RWPE2 (cell line): Measurements from ENCODE around the gene RAB3D.

Experiments
- ATAC-seq: fragments of 200-7000 bp; cut with Tn5 transposase; 3 replicates; pipeline ENCODE4 v1.9.1; 2021; ENCODE audit warnings: low read depth
- DNase-seq: peaks from one replicate; pipeline ENCODE4 v3.0.0-alpha.2; 2020; ENCODE audit warnings: low spot score
- H3K27ac ChIP-seq: fragments of 450-650 bp; 2 replicates; pipeline ENCODE4 v1.5.1; 2017; ENCODE audit warnings: mild to moderate bottlenecking; ENCODE audit not compliant: poor library complexity, severe bottlenecking
- H3K27me3 ChIP-seq: fragments of 250-450 bp; sonication (Bioruptor Pico); 2 replicates; pipeline ENCODE4 v1.5.1; 2021; ENCODE audit warnings: mild to moderate bottlenecking, moderate library complexity; ENCODE audit not compliant: insufficient read depth, poor library complexity, severe bottlenecking
- H3K36me3 ChIP-seq: fragments of 250-450 bp; sonication (Bioruptor Pico); 2 replicates; pipeline ENCODE4 v1.5.1; 2020; ENCODE audit warnings: low read depth, mild to moderate bottlenecking, moderate library complexity
- H3K4me1 ChIP-seq: fragments of 250-450 bp; sonication (Bioruptor Pico); 2 replicates; pipeline ENCODE4 v1.5.1; 2021; ENCODE audit warnings: mild to moderate bottlenecking, moderate library complexity; ENCODE audit not compliant: insufficient read depth, poor library complexity, severe bottlenecking
- H3K4me3 ChIP-seq: fragments of 250-450 bp; sonication (Bioruptor Pico); 2 replicates; pipeline ENCODE4 v1.5.1; 2021; ENCODE audit warnings: mild to moderate bottlenecking, moderate library complexity; ENCODE audit not compliant: severe bottlenecking
- H3K9me3 ChIP-seq: fragments of 250-450 bp; sonication (Bioruptor Pico); 2 replicates; pipeline ENCODE4 v1.5.1; 2021; ENCODE audit warnings: mild to moderate bottlenecking, moderate library complexity; ENCODE audit not compliant: severe bottlenecking
- TF ChIP-seq, protein P1 (sequence below): fragments of 450-650 bp; IDR thresholded peaks from one replicate; pipeline ENCODE4 v1.5.1; 2017; ENCODE audit warnings: mild to moderate bottlenecking, moderate library complexity; ENCODE audit not compliant: poor library complexity, severe bottlenecking

RAB3D gene

DNA sequence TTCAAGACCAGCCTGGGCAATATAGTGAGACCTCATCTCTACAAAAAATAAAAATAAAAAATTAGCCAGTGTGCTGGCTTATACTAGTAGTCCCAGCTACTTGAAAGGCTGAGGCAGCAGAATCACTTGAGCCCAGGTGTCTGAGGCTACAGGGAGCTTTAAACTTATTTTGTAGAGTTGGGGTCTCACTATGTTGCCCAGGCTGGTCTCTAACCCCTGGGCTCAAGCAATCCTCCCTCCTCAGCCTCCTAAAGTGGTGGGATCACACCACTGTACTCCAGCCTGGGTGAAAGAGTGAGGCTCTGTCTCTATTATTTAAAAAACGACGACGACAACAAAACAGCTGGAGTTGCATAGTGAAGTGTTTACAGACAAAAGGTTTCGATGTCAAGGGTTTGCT is 8.0 kb downstream of the RAB3D start:
- DNase-seq (no peak), ATAC-seq (no peak)
- TF ChIP-seq, protein P1, sequence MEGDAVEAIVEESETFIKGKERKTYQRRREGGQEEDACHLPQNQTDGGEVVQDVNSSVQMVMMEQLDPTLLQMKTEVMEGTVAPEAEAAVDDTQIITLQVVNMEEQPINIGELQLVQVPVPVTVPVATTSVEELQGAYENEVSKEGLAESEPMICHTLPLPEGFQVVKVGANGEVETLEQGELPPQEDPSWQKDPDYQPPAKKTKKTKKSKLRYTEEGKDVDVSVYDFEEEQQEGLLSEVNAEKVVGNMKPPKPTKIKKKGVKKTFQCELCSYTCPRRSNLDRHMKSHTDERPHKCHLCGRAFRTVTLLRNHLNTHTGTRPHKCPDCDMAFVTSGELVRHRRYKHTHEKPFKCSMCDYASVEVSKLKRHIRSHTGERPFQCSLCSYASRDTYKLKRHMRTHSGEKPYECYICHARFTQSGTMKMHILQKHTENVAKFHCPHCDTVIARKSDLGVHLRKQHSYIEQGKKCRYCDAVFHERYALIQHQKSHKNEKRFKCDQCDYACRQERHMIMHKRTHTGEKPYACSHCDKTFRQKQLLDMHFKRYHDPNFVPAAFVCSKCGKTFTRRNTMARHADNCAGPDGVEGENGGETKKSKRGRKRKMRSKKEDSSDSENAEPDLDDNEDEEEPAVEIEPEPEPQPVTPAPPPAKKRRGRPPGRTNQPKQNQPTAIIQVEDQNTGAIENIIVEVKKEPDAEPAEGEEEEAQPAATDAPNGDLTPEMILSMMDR, result no peak
- peaks cover 83% of the 10 kb centered on the region for H3K36me3 ChIP-seq
- H3K27me3 ChIP-seq, result no peaks in the 10 kb centered on the region
- no peak overlapping the region for H3K27ac ChIP-seq
- no peak overlapping the region for H3K4me3 ChIP-seq
- no peaks in the 10 kb centered on the region for H3K4me1 ChIP-seq
- H3K9me3 ChIP-seq, result no peaks in the 10 kb centered on the region

- no peak overlapping the region for H3K27ac ChIP-seq
- H3K4me1 ChIP-seq, result no peaks in the 10 kb centered on the region
- H3K4me3 ChIP-seq, result no peak overlapping the region
- DNase-seq, result no peak
- no peaks in the 10 kb centered on the region for H3K27me3 ChIP-seq
- no peaks in the 10 kb centered on the region for H3K9me3 ChIP-seq
- peaks cover 76% of the 10 kb centered on the region for H3K36me3 ChIP-seq
- ATAC-seq, result no peak
- TF ChIP-seq, protein P1, result no peak
Measured at GRCh38 chr19:11330127-11330526, 9.3 kb downstream of the RAB3D start.

GRCh38 chr19:11325544-11325943 is 13.9 kb downstream of the RAB3D start:
- Histone ChIP-seq H3K36me3 (peaks cover 38% of the 10 kb centered on the region), H3K27me3 (no peaks in the 10 kb centered on the region), H3K4me1 (peaks cover 15% of the 10 kb centered on the region), H3K27ac (no peak overlapping the region), H3K9me3 (no peaks in the 10 kb centered on the region), H3K4me3 (no peak overlapping the region)
- ATAC-seq, result no peak
- no peak for DNase-seq
- TF ChIP-seq, protein P1, result no peak

GRCh38 chr19:11324748-11325389 is 14.6 kb downstream of the RAB3D start:
- H3K4me3 ChIP-seq, result no peak overlapping the region
- no peaks in the 10 kb centered on the region for H3K9me3 ChIP-seq
- H3K4me1 ChIP-seq, result peaks cover 15% of the 10 kb centered on the region
- H3K27ac ChIP-seq, result peak overlapping the region; percentile 77
- TF ChIP-seq, protein P1, result no peak
- no peaks in the 10 kb centered on the region for H3K27me3 ChIP-seq
- peaks cover 31% of the 10 kb centered on the region for H3K36me3 ChIP-seq
- DNase-seq (no peak), ATAC-seq (peak; percentile 8; the same call in 1 of the 3 replicates)

GRCh38 chr19:11324079-11324661 is 15.3 kb downstream of the RAB3D start:
- TF ChIP-seq, protein P1, result no peak
- Histone ChIP-seq H3K9me3 (no peaks in the 10 kb centered on the region), H3K27ac (peak overlapping the region; percentile 77), H3K4me1 (peaks cover 20% of the 10 kb centered on the region), H3K27me3 (no peaks in the 10 kb centered on the region), H3K4me3 (no peak overlapping the region), H3K36me3 (peaks cover 24% of the 10 kb centered on the region)
- DNase-seq (peak; percentile 87), ATAC-seq (peak; percentile 98)
